HG03175 (cell line): ENCODE results near the gene WDR45.

ENCODE experiments used
- ATAC-seq: cut with Tn5 transposase; IDR thresholded peaks from one replicate; pipeline ENCODE4 v1.9.1; 2021; ENCODE audit warnings: mild to moderate bottlenecking, moderate library complexity; ENCODE audit not compliant: unreplicated experiment

WDR45 gene

DNA sequence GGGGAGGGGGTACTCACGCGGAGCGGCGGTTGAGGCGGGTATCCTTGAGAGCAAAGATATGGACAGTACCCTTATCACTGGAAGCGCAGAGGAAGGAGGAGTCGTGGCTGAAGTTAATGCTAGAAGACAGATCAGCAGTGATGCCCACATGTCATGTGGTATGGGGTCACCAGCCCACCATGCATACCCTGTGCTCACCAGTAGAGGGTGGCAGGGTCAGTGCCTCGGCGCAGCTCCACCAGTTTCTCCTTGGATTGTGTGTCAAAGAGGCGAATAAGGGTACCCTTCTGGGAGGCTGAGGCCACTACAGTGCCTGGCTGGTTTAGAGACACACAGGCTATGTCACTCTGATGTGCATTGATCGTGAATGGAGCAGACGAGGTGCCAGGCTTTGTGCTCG, 4.3 kb downstream of the WDR45 start:
- ATAC-seq = no peak

DNA sequence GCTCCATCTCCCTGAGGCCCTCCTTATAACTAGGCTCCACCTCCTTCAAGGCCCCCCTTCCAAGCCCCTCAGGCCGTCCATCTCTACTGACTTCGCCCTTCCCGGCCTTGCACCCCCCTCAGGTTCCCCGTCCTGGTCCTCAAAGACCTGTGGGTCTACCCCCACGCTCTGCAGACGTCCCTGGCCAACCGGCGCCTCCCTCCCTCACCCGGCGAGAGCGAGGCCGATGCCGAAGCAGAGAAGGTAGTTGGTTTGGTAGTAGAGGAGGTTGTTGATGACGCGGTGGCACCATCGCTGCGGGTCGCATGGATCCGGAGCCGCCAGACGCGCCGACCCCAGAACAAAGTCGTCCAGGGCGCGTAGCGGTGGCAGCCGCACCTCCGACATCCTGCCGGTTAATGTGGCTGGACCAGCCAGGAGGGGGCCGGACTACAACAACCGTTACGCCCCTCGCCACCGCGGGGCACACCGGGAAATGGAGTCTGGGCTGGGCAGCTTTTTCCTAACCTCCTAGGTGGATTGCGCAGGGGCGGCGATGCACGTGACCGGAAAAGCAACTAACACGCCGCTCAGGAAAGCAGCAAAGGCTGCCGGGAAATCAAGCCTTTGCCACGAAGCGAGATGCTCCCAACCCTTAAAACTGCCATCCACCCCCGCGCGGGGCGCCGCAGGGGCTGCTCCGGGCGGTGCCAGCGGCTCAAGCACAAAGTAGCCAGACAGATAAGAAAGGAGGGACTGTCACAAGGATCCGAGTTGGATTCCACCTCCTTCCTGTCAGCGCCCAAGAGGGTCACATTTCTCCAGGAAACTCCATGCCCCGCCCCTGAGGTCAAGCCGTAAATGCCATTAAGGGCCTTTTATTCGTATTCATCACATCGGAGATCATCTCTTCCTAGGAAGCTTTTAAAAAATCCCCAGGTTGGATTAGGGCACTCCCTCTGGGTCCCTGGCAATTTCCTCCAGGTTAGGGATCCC, 5.8 kb downstream of the WDR45 start, which contains the start of gene PRAF2:
Gene PRAF2 (minus strand): TSS at position 402 of the 975 bp plus-strand sequence. CDS start 15 bp downstream, at position 387.
- ATAC-seq = peak; percentile 89

DNA sequence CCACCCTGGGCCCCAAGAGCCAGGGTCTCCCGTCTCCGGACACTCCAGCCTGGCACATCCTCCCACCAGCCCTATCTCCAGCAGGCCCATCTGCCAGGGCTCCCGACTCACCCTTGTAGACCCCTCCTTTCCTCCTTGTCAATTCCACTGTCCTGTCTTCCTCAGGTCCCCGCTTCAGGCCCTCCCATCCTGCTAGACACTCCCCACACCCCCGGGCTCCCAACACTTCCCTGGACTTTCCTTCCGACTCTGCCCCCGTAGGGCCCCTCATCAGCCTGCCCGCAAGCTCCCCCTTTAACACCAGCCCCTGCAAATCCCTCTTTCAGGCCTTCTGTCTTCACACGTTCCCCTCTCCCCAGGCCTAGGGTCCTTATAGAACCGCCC, 7.0 kb downstream of the WDR45 start:
- ATAC-seq = no peak

DNA sequence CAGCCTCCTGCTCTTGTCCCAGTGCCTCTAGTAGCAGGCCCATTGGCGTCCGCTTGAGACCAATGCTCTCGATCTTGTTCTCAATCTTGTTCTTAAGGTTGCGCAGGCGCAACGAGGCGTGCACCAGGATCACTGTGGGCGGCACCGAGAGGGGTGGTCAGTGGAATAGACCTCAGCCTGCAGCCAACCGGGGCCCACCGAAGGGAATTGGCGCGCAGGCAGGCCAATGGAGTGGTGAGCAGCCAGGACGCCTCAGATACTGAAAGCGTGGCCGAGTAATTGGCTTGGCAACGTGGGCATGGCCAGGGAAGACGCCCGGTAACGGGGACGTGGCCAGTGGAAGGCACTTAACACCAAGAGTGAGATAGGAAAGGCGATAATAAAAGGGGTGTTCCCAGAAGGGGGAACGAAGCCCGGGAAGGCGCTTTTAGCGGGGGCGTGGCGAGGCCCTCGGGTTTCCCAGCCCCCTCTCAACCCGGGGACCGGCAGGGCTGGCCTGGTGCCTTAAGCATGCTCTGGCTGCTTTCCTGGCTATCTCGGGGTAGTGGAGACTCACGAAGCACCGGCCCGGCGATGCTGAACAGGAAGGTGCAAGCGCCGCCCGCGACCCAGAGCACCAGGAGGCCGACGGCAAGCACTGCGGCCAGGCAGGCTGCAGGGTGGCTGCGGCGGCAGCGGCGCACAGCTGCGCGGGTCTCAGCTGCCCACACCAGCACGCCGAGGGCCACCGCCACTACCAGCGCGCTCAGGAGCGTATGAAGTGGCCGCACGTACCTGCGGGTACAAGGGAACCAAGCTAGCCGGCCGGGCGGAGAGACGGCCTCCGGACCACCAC, 7.6 kb downstream of the WDR45 start:
- ATAC-seq = no peak

DNA sequence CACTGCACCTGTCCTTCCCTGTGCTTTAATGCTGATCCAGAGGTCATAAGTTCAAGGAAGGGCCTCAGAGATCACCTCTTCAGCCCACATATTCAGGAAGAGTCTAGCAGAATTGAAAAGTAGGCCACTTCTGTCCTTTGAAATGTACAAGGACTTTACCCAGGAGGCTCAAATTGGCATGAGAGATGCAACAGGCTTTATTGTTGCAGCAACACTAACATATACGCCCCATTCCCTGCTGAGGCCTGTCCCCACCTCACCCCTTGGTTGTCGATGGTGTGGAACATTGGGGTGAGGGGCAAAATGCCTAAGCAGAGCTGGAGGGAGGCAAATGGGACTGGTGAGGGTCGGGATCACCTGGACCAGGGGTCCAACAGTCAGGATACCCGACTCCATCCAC, 8.7 kb downstream of the WDR45 start:
- no peak for ATAC-seq

DNA sequence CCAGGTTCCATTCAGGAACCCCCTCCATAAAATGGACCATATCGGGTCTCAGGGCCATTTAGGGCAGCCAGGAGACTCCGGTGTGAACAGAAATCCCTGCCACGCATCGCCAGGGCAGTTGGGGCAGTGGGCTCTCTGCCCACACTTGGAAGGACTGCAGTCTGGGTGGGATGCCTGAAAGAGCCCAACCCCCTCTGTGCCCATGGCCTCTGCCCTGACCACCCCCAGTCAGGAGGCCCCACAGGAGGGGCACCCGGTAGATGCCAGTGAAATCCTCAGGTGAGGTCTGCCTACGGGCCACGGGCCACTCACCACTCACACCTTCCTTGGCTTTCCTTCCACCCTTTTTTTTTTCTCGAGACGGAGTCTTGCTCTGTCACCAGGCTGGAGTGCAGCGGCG, 10.6 kb downstream of the WDR45 start:
- ATAC-seq = no peak

DNA sequence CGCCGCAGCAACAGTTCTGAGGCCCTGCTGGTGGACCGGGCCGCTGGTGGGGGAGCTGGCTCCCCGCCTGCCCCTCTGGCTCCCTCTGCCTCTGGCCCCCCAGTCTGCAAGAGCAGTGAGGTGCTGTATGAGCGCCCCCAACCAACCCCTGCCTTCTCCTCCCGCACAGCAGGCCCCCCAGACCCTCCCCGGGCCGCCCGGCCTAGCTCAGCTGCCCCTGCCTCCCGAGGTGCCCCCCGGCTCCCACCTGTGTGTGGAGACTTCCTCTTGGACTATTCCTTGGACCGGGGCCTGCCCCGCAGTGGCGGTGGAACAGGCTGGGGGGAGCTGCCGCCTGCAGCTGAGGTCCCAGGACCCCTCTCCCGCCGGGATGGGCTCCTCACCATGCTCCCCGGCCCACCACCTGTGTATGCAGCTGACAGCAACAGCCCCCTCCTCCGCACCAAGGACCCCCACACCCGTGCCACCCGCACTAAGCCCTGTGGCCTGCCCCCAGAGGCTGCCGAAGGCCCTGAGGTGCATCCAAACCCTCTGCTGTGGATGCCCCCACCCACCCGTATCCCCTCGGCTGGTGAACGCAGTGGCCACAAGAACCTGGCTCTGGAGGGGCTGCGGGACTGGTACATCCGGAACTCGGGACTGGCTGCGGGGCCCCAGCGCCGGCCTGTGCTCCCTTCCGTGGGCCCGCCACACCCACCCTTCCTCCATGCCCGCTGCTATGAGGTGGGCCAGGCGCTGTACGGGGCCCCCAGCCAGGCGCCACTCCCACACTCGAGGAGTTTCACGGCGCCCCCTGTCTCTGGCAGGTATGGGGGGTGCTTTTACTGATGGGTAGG, 12.2 kb downstream of the WDR45 start:
- ATAC-seq = no peak

DNA sequence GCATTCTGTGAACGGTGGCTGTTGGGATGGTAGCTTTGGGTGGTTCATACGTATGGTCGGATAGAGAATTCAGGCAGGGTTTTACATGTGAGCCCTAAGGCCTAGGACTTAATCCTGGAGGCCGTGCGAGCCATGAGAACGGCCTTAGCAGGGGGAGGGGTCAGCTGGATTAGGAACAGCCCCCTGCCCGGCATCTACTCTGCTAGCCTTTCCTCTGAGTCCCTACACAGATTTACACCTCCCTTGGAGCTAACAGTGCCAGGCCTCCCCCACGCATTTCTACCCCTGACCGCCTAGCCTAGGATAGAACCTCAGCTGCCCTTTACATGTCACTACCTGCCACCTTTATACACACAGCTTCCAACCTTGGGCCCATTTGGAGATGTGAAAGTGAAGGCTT, 13.0 kb downstream of the WDR45 start:
- ATAC-seq = no peak

DNA sequence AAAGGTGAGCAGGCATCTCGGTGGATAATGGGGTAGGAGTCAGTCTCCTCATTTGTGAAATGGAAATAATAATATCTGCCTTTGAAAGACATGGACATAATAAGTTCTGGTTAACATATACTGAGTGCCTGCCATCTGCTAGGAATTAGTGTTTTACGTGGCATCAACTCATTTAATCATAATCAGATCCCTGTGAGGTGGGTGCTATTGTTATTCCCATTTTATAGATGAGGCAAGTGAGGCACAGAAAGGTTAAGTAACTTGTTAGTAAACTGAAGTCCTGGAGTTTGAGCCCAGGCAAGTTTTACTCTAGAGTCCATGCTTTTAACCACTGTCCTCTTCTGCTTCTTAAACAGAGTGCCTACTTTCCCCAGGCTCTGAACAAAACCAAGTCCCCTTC, 13.4 kb downstream of the WDR45 start:
- no peak for ATAC-seq

DNA sequence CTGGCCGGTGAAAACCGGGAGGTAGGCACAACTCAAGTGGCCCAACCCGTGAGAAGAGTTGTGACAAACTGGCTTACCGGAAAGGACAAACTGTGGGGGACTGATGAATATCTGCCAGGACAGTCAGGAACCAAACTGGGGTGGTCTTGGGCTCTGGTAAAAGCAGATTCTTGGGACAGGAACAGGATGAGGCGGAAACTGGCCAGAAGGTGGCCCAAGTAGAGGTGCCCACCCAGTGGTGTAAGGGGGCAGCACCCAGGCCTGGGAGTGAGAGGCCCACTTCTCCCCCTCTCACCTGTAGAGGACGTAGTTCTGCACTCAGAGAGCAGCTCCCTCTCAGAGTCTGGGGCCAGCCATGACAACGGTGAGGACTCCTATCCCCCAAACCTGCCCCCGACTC, 15.0 kb downstream of the WDR45 start:
- ATAC-seq = no peak

DNA sequence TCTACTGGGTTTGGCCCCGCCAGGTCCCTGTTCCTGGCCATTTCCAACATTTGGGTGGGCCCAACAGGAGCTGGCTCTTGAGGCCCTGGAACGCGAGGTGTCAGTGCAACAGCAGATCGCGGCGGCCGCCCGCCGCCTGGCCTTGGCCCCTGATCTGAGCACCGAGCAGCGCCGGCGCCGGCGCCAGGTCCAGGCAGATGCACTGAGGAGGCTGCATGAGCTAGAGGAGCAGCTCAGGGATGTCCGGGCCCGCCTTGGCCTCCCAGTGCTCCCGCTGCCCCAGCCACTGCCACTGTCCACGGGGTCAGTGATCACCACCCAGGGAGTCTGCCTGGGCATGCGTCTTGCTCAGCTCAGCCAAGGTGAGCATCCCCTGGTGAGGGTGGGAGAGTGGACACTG, 15.4 kb downstream of the WDR45 start:
- ATAC-seq = no peak

DNA sequence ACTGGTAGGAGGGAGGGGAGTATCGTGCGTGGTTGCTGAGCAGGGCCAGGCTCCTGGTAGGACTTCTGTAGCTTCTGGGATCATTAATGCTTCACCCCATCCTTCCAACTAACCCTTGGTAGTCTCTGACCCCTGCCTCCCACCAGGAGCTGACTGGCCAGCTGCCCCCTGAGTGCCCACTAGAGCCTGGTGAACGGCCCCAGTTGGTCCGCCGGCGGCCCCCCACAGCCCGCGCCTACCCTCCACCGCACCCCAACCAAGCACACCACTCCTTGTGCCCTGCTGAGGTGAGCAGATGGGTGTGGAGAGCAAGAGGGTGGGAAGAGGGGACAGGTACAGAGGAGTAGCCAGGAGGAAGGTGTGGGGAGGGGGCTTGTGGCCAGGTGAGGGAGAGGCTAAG, 16.0 kb downstream of the WDR45 start:
- no peak for ATAC-seq

DNA sequence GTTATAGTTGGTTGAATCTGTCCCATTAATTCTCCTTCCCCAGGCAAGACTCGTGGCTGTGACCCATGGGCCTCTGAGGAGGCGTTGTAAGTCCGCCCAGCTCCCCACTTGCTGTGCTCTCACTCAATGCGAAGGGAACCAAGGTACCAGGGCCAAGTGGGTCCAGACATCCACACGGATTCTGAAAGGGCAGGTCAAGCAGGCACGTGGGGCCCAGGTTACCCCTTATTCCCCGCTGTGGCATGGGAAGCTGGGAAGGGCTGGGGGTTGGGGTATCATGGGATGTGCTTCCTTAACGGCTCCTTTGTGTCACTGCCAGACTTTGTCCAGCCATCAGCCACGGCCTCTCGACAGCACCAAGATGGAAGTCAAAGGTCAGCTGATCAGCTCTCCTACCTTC, 17.8 kb downstream of the WDR45 start:
- no peak for ATAC-seq

DNA sequence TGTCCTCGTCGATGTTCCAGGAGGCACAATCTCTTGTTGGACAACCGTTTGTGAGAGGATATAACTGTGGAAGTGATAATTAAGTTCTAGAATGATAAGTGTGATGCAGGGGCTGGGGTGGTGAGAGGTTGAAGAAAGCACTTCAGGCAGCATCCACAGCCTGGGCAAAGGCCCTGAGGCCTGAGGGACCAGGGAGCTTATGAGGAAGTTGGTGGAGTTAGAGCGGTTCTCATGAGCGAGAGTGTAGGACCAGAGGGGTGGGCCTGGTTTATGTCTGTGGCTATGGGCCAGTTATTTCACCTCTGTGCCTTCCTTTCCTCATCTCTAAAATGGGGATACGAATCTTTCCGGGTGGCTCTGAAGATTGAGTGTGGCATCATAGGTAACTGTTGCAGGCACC, 18.2 kb downstream of the WDR45 start:
- ATAC-seq = no peak

DNA sequence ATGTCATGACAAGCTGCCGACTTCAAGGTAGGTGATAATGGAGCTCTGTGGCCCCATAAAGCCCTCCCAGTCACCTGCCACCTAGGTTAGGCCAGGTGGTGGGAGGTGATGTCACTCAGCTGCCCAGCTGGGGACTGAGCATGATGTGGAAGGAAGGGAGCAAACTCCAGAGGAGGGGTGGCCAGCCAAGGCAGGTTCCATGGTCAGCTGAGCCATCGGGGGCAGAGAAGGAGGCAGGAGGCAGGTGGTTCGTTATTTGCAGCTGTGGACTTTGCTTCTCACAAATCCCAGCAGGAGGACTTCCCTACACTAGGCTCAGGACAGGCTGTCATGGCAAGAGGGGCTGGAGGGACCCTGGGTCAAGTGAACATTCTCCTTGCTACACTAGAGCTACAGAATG, 18.8 kb downstream of the WDR45 start:
- no peak for ATAC-seq

DNA sequence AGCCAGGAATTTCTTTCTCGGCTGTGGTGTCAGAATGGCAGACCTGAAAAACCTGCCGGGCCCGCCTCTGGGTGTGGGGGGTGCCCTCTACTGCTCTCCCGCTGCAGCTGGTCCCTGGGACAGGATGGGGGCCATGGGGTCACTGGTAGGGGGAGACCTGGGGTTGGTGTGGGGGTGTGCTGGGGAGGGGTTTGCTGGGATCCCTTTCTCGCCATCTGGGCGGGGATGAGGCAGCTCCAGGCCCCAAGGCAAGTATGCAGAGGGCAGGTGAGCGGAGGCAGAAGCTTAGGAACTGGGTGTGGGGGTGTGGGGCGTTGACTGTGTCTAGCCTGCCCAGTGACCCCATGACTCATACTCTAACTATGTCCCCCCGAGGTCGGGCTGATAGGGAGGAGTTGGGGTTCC, 20.0 kb downstream of the WDR45 start:
- ATAC-seq = no peak

DNA sequence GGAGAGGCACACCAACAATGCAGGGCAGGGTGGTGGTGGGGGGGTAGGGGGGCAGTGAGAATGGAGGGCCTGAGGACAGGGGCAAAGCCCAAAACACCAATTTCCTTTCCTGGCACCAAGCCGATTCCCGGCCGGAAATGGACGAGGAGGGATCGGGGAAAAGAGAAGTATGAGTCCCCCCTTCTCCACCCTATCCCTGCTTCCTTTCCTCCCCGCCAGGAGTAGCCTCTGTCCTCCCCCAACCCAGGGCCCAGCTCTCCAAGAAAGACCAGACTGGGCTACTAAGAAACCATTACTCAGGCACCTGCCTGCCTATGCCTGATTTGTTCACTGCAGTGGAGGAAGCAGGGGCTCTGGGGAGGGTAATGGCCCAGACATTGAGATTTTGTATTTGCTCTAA, 20.5 kb downstream of the WDR45 start:
- ATAC-seq = no peak

DNA sequence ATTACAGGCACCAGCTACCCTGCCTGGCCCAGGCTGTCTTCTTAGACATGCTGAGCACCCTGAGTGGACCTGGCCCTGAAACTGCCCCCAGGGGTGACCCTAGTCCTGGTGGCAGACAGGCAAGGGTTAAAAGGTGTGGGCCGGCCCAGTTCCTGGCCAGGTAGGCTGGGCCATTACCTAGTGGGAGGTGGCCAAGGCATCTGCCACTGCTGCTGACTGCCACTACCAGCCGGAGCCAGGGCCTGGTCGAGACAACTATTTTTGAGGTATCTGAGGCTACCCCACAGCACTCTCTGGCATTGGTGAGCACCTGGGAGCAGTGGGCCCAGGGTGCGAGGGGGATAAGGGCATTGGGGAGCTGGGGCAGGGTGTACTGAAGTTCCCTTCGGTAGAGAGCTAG, 20.9 kb downstream of the WDR45 start, which contains the start of gene CCDC120:
Gene CCDC120 (plus strand): TSS at position 206 of the 400 bp plus-strand sequence. CDS start 3,043 bp downstream, outside the sequence.
- ATAC-seq = no peak

DNA sequence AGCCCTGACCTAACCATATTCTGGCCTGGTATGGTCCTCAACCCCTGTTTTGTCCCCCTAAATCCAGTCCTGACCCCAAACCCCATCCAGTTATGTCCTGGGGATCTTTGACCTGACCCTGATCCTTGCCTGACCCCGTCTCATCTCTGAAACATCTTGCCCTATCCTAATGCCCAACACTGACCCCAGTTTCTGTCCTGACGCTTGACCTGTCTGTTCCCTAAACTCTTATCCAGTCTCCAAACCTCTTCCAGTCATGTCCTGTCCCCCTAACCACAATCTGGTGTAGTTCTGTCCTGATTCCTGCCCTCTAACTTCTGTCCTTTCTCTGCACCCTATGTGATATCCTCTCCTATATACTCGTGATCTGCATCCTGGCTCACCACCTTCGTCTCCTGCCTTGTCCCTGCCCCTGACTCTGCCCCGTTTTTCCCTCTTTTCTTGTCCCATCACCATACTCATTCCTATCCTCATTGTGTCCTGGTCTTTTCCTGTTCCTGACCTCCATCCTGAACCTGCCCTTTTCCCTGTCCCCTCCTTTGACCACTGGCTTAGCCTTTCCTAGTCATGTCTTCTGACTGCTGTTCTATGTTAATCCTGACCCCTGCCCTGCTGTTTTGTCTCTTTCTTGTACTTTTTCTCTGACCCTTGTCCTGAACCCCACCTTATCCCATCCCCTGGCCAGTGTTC, 25.5 kb downstream of the WDR45 start:
- no peak for ATAC-seq
